IMR-90 (cell line): ENCODE data around the gene KCNJ16. TPM values are rescaled to one million over a fixed set of nuclear protein-coding genes. Genes with fewer than 3 reads are reported as not detected.

Source experiments
- ATAC-seq: fragments of 200-7000 bp; cut with Tn5 transposase; 2 replicates; pipeline ENCODE4 v1.9.1; 2020; ENCODE audit warnings: low read depth, mild to moderate bottlenecking, moderate library complexity
- BruUV-seq: library from RNA; stranded (reverse); fragments of 400-500 nt; replicated peaks from 2 replicates; lab custom pipeline; 2021; lab: Mats Ljungman, UMichigan
- CTCF ChIA-PET: fragments of 300-600 bp; formaldehyde crosslinking; extraction: SDS; loops from one replicate; lab custom pipeline; 2021; ENCODE audit warnings: antibody characterized with exemption; lab: Yijun Ruan, JAX
- POLR2A ChIA-PET: fragments of 300-600 bp; sonication (Branson Sonifier 250); formaldehyde crosslinking; loops from one replicate; lab custom pipeline; 2022; ENCODE audit warnings: antibody characterized with exemption; ENCODE audit not compliant: unreplicated experiment; lab: Charles Lee
- DNase-seq: peaks from one replicate; pipeline ENCODE4 v3.0.0; 2013
- H2AFZ ChIP-seq: replicated peaks from 2 replicates; pipeline ENCODE3; 2013; ENCODE audit warnings: low read length, mild to moderate bottlenecking; ENCODE audit not compliant: poor library complexity
- H2AK5ac ChIP-seq: 2 replicates; pipeline ENCODE4 v1.6.1; 2013; ENCODE audit warnings: low read depth, low read length, inconsistent platforms
- H2AK9ac ChIP-seq: replicated peaks from 2 replicates; pipeline ENCODE3; 2013; ENCODE audit warnings: mild to moderate bottlenecking, low read depth, low read length, moderate library complexity; ENCODE audit not compliant: poor library complexity
- H2BK120ac ChIP-seq: 2 replicates; pipeline ENCODE4 v1.6.1; 2013; ENCODE audit warnings: low read depth, low read length, inconsistent platforms
- H2BK15ac ChIP-seq: 3 replicates; pipeline ENCODE4 v1.6.1; 2013; ENCODE audit warnings: low read depth, low read length, inconsistent platforms
- H2BK20ac ChIP-seq: 2 replicates; pipeline ENCODE4 v1.6.1; 2013; ENCODE audit warnings: low read depth, mild to moderate bottlenecking, inconsistent platforms, low read length, moderate library complexity
- H2BK5ac ChIP-seq: 2 replicates; pipeline ENCODE4 v1.6.1; 2013; ENCODE audit warnings: mild to moderate bottlenecking, low read depth, low read length, inconsistent platforms; ENCODE audit not compliant: poor library complexity, severe bottlenecking
- H3K14ac ChIP-seq: replicated peaks from 2 replicates; pipeline ENCODE4 v1.6.1; 2013; ENCODE audit warnings: low read depth, low read length, inconsistent platforms
- H3K18ac ChIP-seq: 2 replicates; pipeline ENCODE4 v1.6.1; 2013; ENCODE audit warnings: low read depth, low read length, control low read depth
- H3K23ac ChIP-seq: 2 replicates; pipeline ENCODE4 v1.6.1; 2013; ENCODE audit warnings: low read depth, low read length, inconsistent platforms
- H3K27ac ChIP-seq: 2 replicates; pipeline ENCODE4 v1.5.1; 2013; ENCODE audit warnings: mild to moderate bottlenecking, control low read depth, low read length; ENCODE audit not compliant: insufficient read depth
- H3K27me3 ChIP-seq: 2 replicates; pipeline ENCODE4 v1.6.1; 2013; ENCODE audit warnings: low read length; ENCODE audit not compliant: control insufficient read depth, insufficient read depth
- H3K36me3 ChIP-seq: 2 replicates; pipeline ENCODE4 v1.6.1; 2013; ENCODE audit warnings: low read length, mixed read lengths; ENCODE audit not compliant: control insufficient read depth, insufficient read depth
- H3K4ac ChIP-seq: 2 replicates; pipeline ENCODE4 v1.6.1; 2013; ENCODE audit warnings: low read depth, low read length, inconsistent platforms
- H3K4me1 ChIP-seq: 2 replicates; pipeline ENCODE4 v1.6.1; 2013; ENCODE audit warnings: low read length, mixed read lengths; ENCODE audit not compliant: control insufficient read depth, insufficient read depth
- H3K4me2 ChIP-seq: 2 replicates; pipeline ENCODE4 v1.6.1; 2013; ENCODE audit warnings: low read depth, mild to moderate bottlenecking, control low read depth, low read length, moderate library complexity
- H3K4me3 ChIP-seq: 2 replicates; pipeline ENCODE4 v1.5.1; 2013; ENCODE audit warnings: low read depth, mild to moderate bottlenecking, control low read depth, low read length, moderate library complexity; ENCODE audit not compliant: insufficient read depth
- H3K56ac ChIP-seq: 2 replicates; pipeline ENCODE4 v1.6.1; 2013; ENCODE audit warnings: low read length, inconsistent platforms; ENCODE audit not compliant: insufficient read depth; ENCODE audit errors: extremely low read depth
- H3K79me1 ChIP-seq, 2 experiments: 2 replicates each; pipeline ENCODE4 v1.6.1; 2013; ENCODE audit warnings: low read length in 2 of 2, inconsistent platforms in 1 of 2, low read depth in 1 of 2
- H3K9ac ChIP-seq: 2 replicates; pipeline ENCODE4 v1.6.1; 2013; ENCODE audit warnings: low read depth, low read length, control low read depth
- H3K9me1 ChIP-seq: 2 replicates; pipeline ENCODE4 v1.6.1; 2013; ENCODE audit warnings: low read length, inconsistent platforms; ENCODE audit not compliant: insufficient read depth
- H3K9me3 ChIP-seq: 2 replicates; pipeline ENCODE4 v1.6.1; 2013; ENCODE audit warnings: low read length; ENCODE audit not compliant: control insufficient read depth, insufficient read depth
- H4K20me1 ChIP-seq: 2 replicates; pipeline ENCODE4 v1.6.1; 2013; ENCODE audit warnings: low read length, inconsistent platforms; ENCODE audit not compliant: insufficient read depth
- H4K5ac ChIP-seq: 2 replicates; pipeline ENCODE4 v1.6.1; 2013; ENCODE audit warnings: mild to moderate bottlenecking, low read depth, low read length, control low read depth
- H4K8ac ChIP-seq, 2 experiments: 2 replicates each; pipeline ENCODE4 v1.6.1; 2013; ENCODE audit warnings: low read depth in 2 of 2, low read length in 2 of 2, control low read depth in 1 of 2, inconsistent platforms in 1 of 2
- H4K91ac ChIP-seq: 2 replicates; pipeline ENCODE4 v1.6.1; 2013; ENCODE audit warnings: low read depth, low read length, inconsistent platforms; ENCODE audit not compliant: insufficient read depth
- CEBPB ChIP-seq: IDR thresholded peaks from 2 replicates; pipeline ENCODE4 v1.6.1; 2012; ENCODE audit warnings: low read depth, low read length, improper control_type of control experiment
- CHD1 ChIP-seq: IDR thresholded peaks from 2 replicates; pipeline ENCODE4 v1.6.1; 2012; ENCODE audit warnings: low read depth, low read length, improper control_type of control experiment
- CTCF ChIP-seq: conservative IDR thresholded peaks from 2 replicates; pipeline ENCODE4 v1.5.1; 2012; ENCODE audit warnings: mild to moderate bottlenecking, low read depth, low read length, improper control_type of control experiment
- ELK1 ChIP-seq: fragments of 150-350 bp; IDR thresholded peaks from 2 replicates; pipeline ENCODE4 v1.6.1; 2016; ENCODE audit warnings: low read depth, mild to moderate bottlenecking, low read length, moderate library complexity, borderline replicate concordance
- FOS ChIP-seq: fragments of 150-350 bp; IDR thresholded peaks from 2 replicates; pipeline ENCODE4 v1.6.1; 2016; ENCODE audit warnings: low read depth, low read length
- MAFK ChIP-seq: IDR thresholded peaks from 2 replicates; pipeline ENCODE4 v1.6.1; 2012; ENCODE audit warnings: low read depth, low read length, improper control_type of control experiment
- MAZ ChIP-seq: IDR thresholded peaks from 2 replicates; pipeline ENCODE4 v1.6.1; 2012; ENCODE audit warnings: low read depth, mild to moderate bottlenecking, low read length, improper control_type of control experiment, moderate library complexity, borderline replicate concordance
- MXI1 ChIP-seq: IDR thresholded peaks from 2 replicates; pipeline ENCODE4 v1.6.1; 2012; ENCODE audit warnings: low read depth, mild to moderate bottlenecking, low read length, moderate library complexity, borderline replicate concordance
- POLR2A ChIP-seq: IDR thresholded peaks from 2 replicates; pipeline ENCODE4 v1.6.1; 2012; ENCODE audit warnings: mild to moderate bottlenecking, low read depth, low read length
- RAD21 ChIP-seq: IDR thresholded peaks from 2 replicates; pipeline ENCODE4 v1.6.1; 2012; ENCODE audit warnings: low read length, improper control_type of control experiment
- RCOR1 ChIP-seq: IDR thresholded peaks from 2 replicates; pipeline ENCODE4 v1.6.1; 2012; ENCODE audit warnings: mild to moderate bottlenecking, low read length, improper control_type of control experiment; ENCODE audit not compliant: insufficient replicate concordance
- RFX5 ChIP-seq: IDR thresholded peaks from 2 replicates; pipeline ENCODE4 v1.8.0; 2012; ENCODE audit warnings: low read depth, mild to moderate bottlenecking, low read length, moderate library complexity
- SMC3 ChIP-seq: fragments of 150-350 bp; IDR thresholded peaks from 2 replicates; pipeline ENCODE4 v1.6.1; 2016; ENCODE audit warnings: low read depth, mild to moderate bottlenecking, antibody characterized with exemption, low read length, moderate library complexity
- USF2 ChIP-seq: fragments of 150-350 bp; IDR thresholded peaks from 2 replicates; pipeline ENCODE4 v1.6.1; 2017; ENCODE audit warnings: mild to moderate bottlenecking, antibody characterized with exemption, low read length, low read depth
- WGBS, 2 experiments: methylation state at CpG; one replicate each; pipeline versions ENCODE4 v1.1.5 to v1.1.7; 2013; ENCODE audit warnings: missing lambda C conversion rate in 2 of 2; ENCODE audit not compliant: insufficient read length in 1 of 2; ENCODE audit errors: extremely low coverage in 2 of 2; 5-methylcytosine and 5-hydroxymethylcytosine counted together
- dilution Hi-C: fragments of 300-500 bp; cut with HindIII; formaldehyde crosslinking; loops from one replicate; pipeline ENCODE4 v1.14.3; 2018; ENCODE audit warnings: low sequenced_read_pairs; ENCODE audit not compliant: unreplicated experiment
- in situ Hi-C: fragments of 300-500 bp; cut with MboI; formaldehyde crosslinking; loops from 3 replicates; pipeline ENCODE4 v1.14.3; 2019; ENCODE audit warnings: low sequenced_read_pairs, inconsistent platforms, mixed read lengths
- intact Hi-C: fragments of 100-400 bp; cut with micrococcal nuclease; formaldehyde crosslinking; loops from 2 replicates; pipeline ENCODE4 v1.10.0; 2022
- polyA plus RNA-seq, 3 experiments: library from polyadenylated mRNA; depleted of rRNA; stranded (reverse); fragments of >200 nt; gene quantifications; 2 replicates each; pipeline ENCODE4 v1.2.3, GENCODE V29; 2012; ENCODE audit warnings: low replicate concordance in 1 of 3
- total RNA-seq: library from RNA; depleted of rRNA; stranded (reverse); fragments of >200 nt; gene quantifications from 2 replicates; pipeline ENCODE4 v1.2.3, GENCODE V29; 2012

The KCNJ16 gene
- total and polyA plus RNA-seq, 2 of the 4 experiments (the other 2 are of a cell fraction) = not detected

- H3K4ac ChIP-seq = no peak overlapping the region
- H3K23ac ChIP-seq = no peak overlapping the region
- H2BK5ac ChIP-seq = no peak overlapping the region
- dilution Hi-C loops = no loop called here
- no peak for ATAC-seq
- no TSS peak for BruUV-seq
- no peaks in the 10 kb centered on the region for H3K36me3 ChIP-seq
- H2AK5ac ChIP-seq = no peak overlapping the region
- peaks cover 3% of the 10 kb centered on the region; the same call in 1 of the 2 replicates for H3K4me1 ChIP-seq
- no peaks in the 10 kb centered on the region for H3K79me1 ChIP-seq
- no CpG with 5 or more reads among the region's 5 CpGs for WGBS, 2 experiments
- in situ Hi-C loops = no loop called here
- TF ChIP-seq MAZ (no peak), POLR2A (no peak), FOS (no peak), RFX5 (no peak), RCOR1 (no peak), CTCF (no peak), RAD21 (no peak), SMC3 (no peak), ELK1 (no peak), CHD1 (no peak), MAFK (no peak), CEBPB (no peak), MXI1 (no peak), USF2 (no peak)
- H2AK9ac ChIP-seq = no peak overlapping the region
- no peak overlapping the region for H3K18ac ChIP-seq
- no peak overlapping the region for H3K56ac ChIP-seq
- no peaks in the 10 kb centered on the region for H4K20me1 ChIP-seq
- H3K27me3 ChIP-seq = no peaks in the 10 kb centered on the region; the same call in 1 of the 2 replicates
- no peak overlapping the region for H2AFZ ChIP-seq
- no peak overlapping the region for H4K8ac ChIP-seq
- H3K4me3 ChIP-seq = no peak overlapping the region
- H3K9me3 ChIP-seq = no peaks in the 10 kb centered on the region
- H2BK15ac ChIP-seq = no peak overlapping the region
- CTCF ChIA-PET = no interaction called here
- no peak overlapping the region for H4K91ac ChIP-seq
- no peak overlapping the region for H2BK120ac ChIP-seq
- H4K5ac ChIP-seq = no peak overlapping the region; the same call in 1 of the 2 replicates
- intact Hi-C loops = no loop called here
- no peak for DNase-seq
- POLR2A ChIA-PET = no interaction called here
- no peak overlapping the region for H3K14ac ChIP-seq
- H3K27ac ChIP-seq = no peak overlapping the region
- no peak overlapping the region for H3K9ac ChIP-seq
- no peak overlapping the region for H3K4me2 ChIP-seq
- H3K9me1 ChIP-seq = no peaks in the 10 kb centered on the region
- no peak overlapping the region for H2BK20ac ChIP-seq
These were observed 692 bp upstream of the KCNJ16 start for GRCh38 chr17:70074236-70074830.
